WTC11 (cell line): ENCODE data around the gene SLC6A18. TPM values are rescaled to one million over a fixed set of nuclear protein-coding genes. Genes with fewer than 3 reads are reported as not detected.

Experiments
- ATAC-seq: fragments of 200-7000 bp; cut with Tn5 transposase; 2 replicates; pipeline ENCODE4 v1.10.0; 2021; ENCODE audit warnings: mild to moderate bottlenecking, moderate library complexity
- CTCF ChIA-PET: fragments of 300-600 bp; sonication (Branson Sonifier 250); formaldehyde crosslinking; loops from one replicate; lab custom pipeline; 2021; ENCODE audit warnings: antibody characterized with exemption; lab: Charles Lee
- POLR2A ChIA-PET: fragments of 350-600 bp; sonication (Branson Sonifier 250); formaldehyde crosslinking; loops from one replicate; lab custom pipeline; 2021; ENCODE audit warnings: antibody characterized with exemption; lab: Charles Lee
- DNase-seq: peaks from one replicate; pipeline ENCODE4 v3.0.0; 2021; ENCODE audit warnings: low spot score
- H3K27ac Mint-ChIP-seq: 2 replicates; pipeline ENCODE4 v1.8.0; 2021; ENCODE audit warnings: mixed read lengths
- H3K27me3 Mint-ChIP-seq: 2 replicates; pipeline ENCODE4 v1.8.0; 2021; ENCODE audit warnings: low read depth, mild to moderate bottlenecking, moderate library complexity, mixed read lengths
- H3K36me3 Mint-ChIP-seq: 2 replicates; pipeline ENCODE4 v1.8.0; 2021; ENCODE audit warnings: mixed read lengths
- H3K4me1 Mint-ChIP-seq: 2 replicates; pipeline ENCODE4 v1.8.0; 2022; ENCODE audit warnings: mixed read lengths
- H3K4me3 Mint-ChIP-seq: 2 replicates; pipeline ENCODE4 v1.8.0; 2021; ENCODE audit warnings: mild to moderate bottlenecking, moderate library complexity, mixed read lengths
- H3K9me3 Mint-ChIP-seq: 2 replicates; pipeline ENCODE4 v1.8.0; 2021; ENCODE audit warnings: mixed read lengths
- AR ChIP-seq: fragments of 250-450 bp; sonication (Bioruptor Pico); IDR thresholded peaks from 2 replicates; pipeline ENCODE4 v1.9.0; 2021; ENCODE audit warnings: mild to moderate bottlenecking
- ARID4B ChIP-seq: sonication (generic); formaldehyde crosslinking; IDR thresholded peaks from 2 replicates; pipeline ENCODE4 v1.8.0; 2023; ENCODE audit warnings: missing genetic modification reagents, mild to moderate bottlenecking, borderline replicate concordance
- ATF3 ChIP-seq: sonication (generic); formaldehyde crosslinking; conservative IDR thresholded peaks from 2 replicates; pipeline ENCODE4 v1.8.1; 2022; ENCODE audit warnings: mild to moderate bottlenecking, missing genetic modification reagents
- CDX4 ChIP-seq: fragments of 250-450 bp; sonication (Bioruptor Pico); IDR thresholded peaks from 2 replicates; pipeline ENCODE4 v1.9.0; 2021; ENCODE audit warnings: moderate library complexity, mild to moderate bottlenecking, inconsistent platforms, borderline replicate concordance
- CREB1 ChIP-seq: sonication (generic); formaldehyde crosslinking; IDR thresholded peaks from 2 replicates; pipeline ENCODE4 v1.8.0; 2023; ENCODE audit warnings: mild to moderate bottlenecking, missing genetic modification reagents
- GABPB1 ChIP-seq: sonication (generic); formaldehyde crosslinking; IDR thresholded peaks from 2 replicates; pipeline ENCODE4 v1.8.1; 2023; ENCODE audit warnings: mild to moderate bottlenecking, missing genetic modification reagents
- GTF2I ChIP-seq: fragments of 250-450 bp; sonication (Bioruptor Pico); conservative IDR thresholded peaks from 2 replicates; pipeline ENCODE4 v1.4.0; 2021; ENCODE audit warnings: mild to moderate bottlenecking
- HMGXB4 ChIP-seq: sonication (generic); formaldehyde crosslinking; IDR thresholded peaks from 2 replicates; pipeline ENCODE4 v1.8.1; 2023; ENCODE audit warnings: mild to moderate bottlenecking, moderate library complexity, missing genetic modification reagents
- NFE2L1 ChIP-seq: sonication (generic); formaldehyde crosslinking; IDR thresholded peaks from 2 replicates; pipeline ENCODE4 v1.8.1; 2023; ENCODE audit warnings: missing genetic modification reagents
- OVOL2 ChIP-seq: fragments of 250-450 bp; sonication (Bioruptor Pico); IDR thresholded peaks from 2 replicates; pipeline ENCODE4 v1.9.0; 2021; ENCODE audit warnings: mild to moderate bottlenecking, borderline replicate concordance
- RORB ChIP-seq: fragments of 250-450 bp; sonication (Bioruptor Pico); IDR thresholded peaks from 2 replicates; pipeline ENCODE4 v1.9.0; 2021; ENCODE audit warnings: mild to moderate bottlenecking
- SMAD4 ChIP-seq: sonication (generic); formaldehyde crosslinking; IDR thresholded peaks from 2 replicates; pipeline ENCODE4 v1.8.0; 2022; ENCODE audit warnings: mild to moderate bottlenecking, missing genetic modification reagents
- SP1 ChIP-seq: sonication (generic); formaldehyde crosslinking; conservative IDR thresholded peaks from 2 replicates; pipeline ENCODE4 v1.8.1; 2022; ENCODE audit warnings: missing genetic modification reagents
- TEAD1 ChIP-seq: sonication (generic); formaldehyde crosslinking; IDR thresholded peaks from 2 replicates; pipeline ENCODE4 v1.8.0; 2022; ENCODE audit warnings: mild to moderate bottlenecking, missing genetic modification reagents
- TP53 ChIP-seq: sonication (generic); formaldehyde crosslinking; IDR thresholded peaks from 2 replicates; pipeline ENCODE4 v1.8.1; 2023; ENCODE audit warnings: mild to moderate bottlenecking, missing genetic modification reagents
- ZBTB43 ChIP-seq: sonication (generic); formaldehyde crosslinking; IDR thresholded peaks from 2 replicates; pipeline ENCODE4 v1.8.1; 2023; ENCODE audit warnings: mild to moderate bottlenecking, missing genetic modification reagents
- ZMAT4 ChIP-seq: fragments of 250-450 bp; sonication (Bioruptor Pico); IDR thresholded peaks from 2 replicates; pipeline ENCODE4 v1.9.0; 2021; ENCODE audit warnings: mild to moderate bottlenecking
- ZNF138 ChIP-seq: sonication (generic); formaldehyde crosslinking; conservative IDR thresholded peaks from 2 replicates; pipeline ENCODE4 v1.8.1; 2022; ENCODE audit warnings: mild to moderate bottlenecking, moderate library complexity, missing genetic modification reagents
- ZNF219 ChIP-seq: sonication (generic); formaldehyde crosslinking; IDR thresholded peaks from 2 replicates; pipeline ENCODE4 v1.8.0; 2023; ENCODE audit warnings: missing genetic modification reagents, mild to moderate bottlenecking, borderline replicate concordance
- ZNF232 ChIP-seq: sonication (generic); formaldehyde crosslinking; IDR thresholded peaks from 2 replicates; pipeline ENCODE4 v1.8.0; 2022; ENCODE audit warnings: mild to moderate bottlenecking, missing genetic modification reagents
- ZNF416 ChIP-seq: fragments of 250-450 bp; sonication (Bioruptor Pico); IDR thresholded peaks from 2 replicates; pipeline ENCODE4 v1.9.0; 2021; ENCODE audit warnings: mild to moderate bottlenecking, inconsistent platforms
- total RNA-seq: library from RNA; stranded (reverse); gene quantifications from 3 replicates; pipeline ENCODE4 v1.2.3, GENCODE V29; 2021

Gene SLC6A18
- total RNA-seq, 1 experiment from 2014 or later: not detected

GRCh38 chr5:1187950-1188334, 37.2 kb upstream of the SLC6A18 start:
- H3K36me3 Mint-ChIP-seq: no peaks in the 10 kb centered on the region
- peaks cover 2% of the 10 kb centered on the region; the same call in 1 of the 2 replicates for H3K27me3 Mint-ChIP-seq
- CTCF ChIA-PET: no interaction called here
- no peak for TF ChIP-seq TP53 (CRISPR knock-in tag)
- no peak for TF ChIP-seq ZMAT4 (CRISPR knock-in tag)
- no peak for TF ChIP-seq NFE2L1
- no peak for TF ChIP-seq CREB1
- TF ChIP-seq SMAD4 (CRISPR knock-in tag): no peak
- TF ChIP-seq GTF2I: no peak
- no peak for TF ChIP-seq OVOL2 (CRISPR knock-in tag)
- no peak for TF ChIP-seq ZNF416 (CRISPR knock-in tag)
- 0 out of 2 replicates have a peak, but pooled peaks cover 4% of the 10 kb centered on the region for H3K4me1 Mint-ChIP-seq
- no peak for DNase-seq
- no peak overlapping the region for H3K4me3 Mint-ChIP-seq
- no peaks in the 10 kb centered on the region for H3K9me3 Mint-ChIP-seq
- POLR2A ChIA-PET: no interaction called here
- H3K27ac Mint-ChIP-seq: no peak overlapping the region
- no peak for ATAC-seq

GRCh38 chr5:1188464-1188863, 36.7 kb upstream of the SLC6A18 start:
- H3K4me1 Mint-ChIP-seq: 0 out of 2 replicates have a peak, but pooled peaks cover 4% of the 10 kb centered on the region
- H3K9me3 Mint-ChIP-seq: no peaks in the 10 kb centered on the region
- ChIA-PET CTCF (no interaction called here), POLR2A (no interaction called here)
- no peaks in the 10 kb centered on the region for H3K36me3 Mint-ChIP-seq
- H3K27ac Mint-ChIP-seq: no peak overlapping the region
- TF ChIP-seq ATF3 (CRISPR knock-in tag): no peak
- no peak for TF ChIP-seq AR (CRISPR knock-in tag)
- TF ChIP-seq RORB (CRISPR knock-in tag): no peak
- TF ChIP-seq SP1 (CRISPR knock-in tag): no peak
- no peak for TF ChIP-seq ARID4B (CRISPR knock-in tag)
- TF ChIP-seq ZBTB43 (CRISPR knock-in tag): no peak
- no peak for TF ChIP-seq OVOL2 (CRISPR knock-in tag)
- TF ChIP-seq CDX4 (CRISPR knock-in tag): no peak
- TF ChIP-seq ZNF232 (CRISPR knock-in tag): no peak
- TF ChIP-seq TEAD1 (CRISPR knock-in tag): no peak
- TF ChIP-seq ZMAT4 (CRISPR knock-in tag): no peak
- no peak for TF ChIP-seq GABPB1
- TF ChIP-seq ZNF219: no peak
- TF ChIP-seq HMGXB4 (CRISPR knock-in tag): no peak
- TF ChIP-seq ZNF138 (CRISPR knock-in tag): no peak
- H3K4me3 Mint-ChIP-seq: no peak overlapping the region
- DNase-seq (no peak), ATAC-seq (no peak)
- peaks cover 2% of the 10 kb centered on the region; the same call in 1 of the 2 replicates for H3K27me3 Mint-ChIP-seq
